K562 (cell line): ENCODE data around the gene CCR9. TPM values are rescaled to one million over a fixed set of nuclear protein-coding genes. Genes with fewer than 3 reads are reported as not detected.

Experiments used
- ATAC-seq: fragments of 200-7000 bp; cut with Tn5 transposase; 3 replicates; pipeline ENCODE4 v1.9.1; 2020; ENCODE audit warnings: moderate library complexity
- BruUV-seq: library from RNA; stranded (reverse); fragments of 400-500 nt; replicated peaks from 2 replicates; lab custom pipeline; 2021; lab: Mats Ljungman, UMichigan
- CTCF ChIA-PET: fragments of 300-600 bp; formaldehyde crosslinking; extraction: SDS; loops from one replicate; lab custom pipeline; 2021; ENCODE audit warnings: low intra/inter-chr PET ratio; lab: Yijun Ruan, JAX
- POLR2A ChIA-PET: fragments of 300-600, 350-650 bp; sonication (Branson Sonifier 250); formaldehyde crosslinking; extraction: SDS; loops from one replicate; lab custom pipeline; 2021; ENCODE audit warnings: antibody characterized with exemption, inconsistent platforms; lab: Yijun Ruan, JAX
- DNase-seq, 4 experiments: peaks; one replicate each; pipeline versions ENCODE4 v3.0.0 to v3.0.0-alpha.2; 2011 to 2018; ENCODE audit warnings: low spot score in 3 of 4, mixed read lengths in 3 of 4; ENCODE audit errors: extremely low read depth in 1 of 4
- FAIRE-seq: peaks from 2 replicates; lab custom pipeline; 2011; peaks lifted over from hg19 to GRCh38; lab: Jason Lieb, UNC
- H2AFZ ChIP-seq: 2 replicates; pipeline ENCODE4 v1.6.0; 2011; ENCODE audit warnings: low read depth, low read length, control low read depth, inconsistent platforms
- H3K27ac ChIP-seq: fragments of 200-600 bp; 3 replicates; pipeline ENCODE4 v1.8.0; 2011; ENCODE audit warnings: low read depth, mild to moderate bottlenecking, control low read depth, inconsistent platforms, low read length, moderate library complexity, mixed read lengths; ENCODE audit errors: extremely low read depth
- H3K27me3 ChIP-seq, 2 experiments: fragments of 300-600 bp in 1 of 2; 2 replicates in 1 of 2; 3 replicates in 1 of 2; pipeline versions ENCODE4 v1.6.0 to v1.8.0; 2011; ENCODE audit warnings: inconsistent platforms in 2 of 2, low read length in 2 of 2, mild to moderate bottlenecking in 1 of 2, mixed read lengths in 1 of 2, moderate library complexity in 1 of 2; ENCODE audit not compliant: control insufficient read depth in 2 of 2, insufficient read depth in 2 of 2
- H3K36me3 ChIP-seq: fragments of 300-600 bp; 3 replicates; pipeline ENCODE4 v1.8.0; 2011; ENCODE audit warnings: mild to moderate bottlenecking, low read length, inconsistent platforms; ENCODE audit not compliant: control insufficient read depth, insufficient read depth
- H3K4me1 ChIP-seq, 2 experiments: fragments of 200-600 bp in 1 of 2; replicated peaks in 1 of 2; 2 replicates in 1 of 2; 3 replicates in 1 of 2; pipeline versions ENCODE4 v1.5.1 to v1.8.0; 2011; ENCODE audit warnings: inconsistent platforms in 2 of 2, low read length in 2 of 2, mild to moderate bottlenecking in 1 of 2, mixed read lengths in 1 of 2, moderate library complexity in 1 of 2; ENCODE audit not compliant: control insufficient read depth in 2 of 2, insufficient read depth in 2 of 2
- H3K4me2 ChIP-seq: 2 replicates; pipeline ENCODE4 v1.6.1; 2011; ENCODE audit warnings: low read length, control low read depth, inconsistent platforms, mixed read lengths; ENCODE audit not compliant: insufficient read depth
- H3K4me3 ChIP-seq: fragments of 200-600 bp; sonication (generic), shearing (Covaris generic); 2 replicates; pipeline ENCODE4 v1.5.1; 2016; ENCODE audit warnings: control low read depth, inconsistent platforms
- H3K79me2 ChIP-seq: fragments of 200-600 bp; 3 replicates; pipeline ENCODE4 v1.8.0; 2011; ENCODE audit warnings: low read length, inconsistent platforms; ENCODE audit not compliant: control insufficient read depth, insufficient read depth
- H3K9ac ChIP-seq, 2 experiments: 2 replicates each; pipeline versions ENCODE4 v1.6.0 to v1.6.1; 2011; ENCODE audit warnings: low read depth in 2 of 2, low read length in 2 of 2, control low read depth in 1 of 2, inconsistent platforms in 1 of 2, mild to moderate bottlenecking in 1 of 2, mixed read lengths in 1 of 2; ENCODE audit not compliant: insufficient read depth in 1 of 2
- H3K9me1 ChIP-seq: one replicate; pipeline ENCODE4 v1.6.0; 2011; ENCODE audit warnings: inconsistent platforms, mild to moderate bottlenecking, low read length, moderate library complexity; ENCODE audit not compliant: control insufficient read depth, insufficient read depth
- H3K9me3 ChIP-seq: replicated peaks from 2 replicates; pipeline ENCODE4 v1.5.1; 2011; ENCODE audit warnings: low read depth, low read length, inconsistent platforms; ENCODE audit not compliant: control insufficient read depth, insufficient read depth
- H4K20me1 ChIP-seq: replicated peaks from 2 replicates; pipeline ENCODE4 v1.6.1; 2011; ENCODE audit warnings: low read length, inconsistent platforms, mixed read lengths; ENCODE audit not compliant: control insufficient read depth, insufficient read depth
- ATF1 ChIP-seq, 2 experiments: fragments of 450-650 bp in 1 of 2; IDR thresholded peaks; 2 replicates each; pipeline ENCODE4 v1.6.1; 2016; ENCODE audit warnings: missing compliant biosample characterization in 1 of 2, missing genetic modification characterization in 1 of 2
- CLOCK ChIP-seq: fragments of 250-450 bp; sonication (Bioruptor Pico); IDR thresholded peaks from 2 replicates; pipeline ENCODE4 v1.4.0; 2020; ENCODE audit warnings: mild to moderate bottlenecking, moderate library complexity, borderline replicate concordance
- FOXK1 ChIP-seq: sonication (generic); formaldehyde crosslinking; IDR thresholded peaks from 2 replicates; pipeline ENCODE4 v1.8.0; 2022; ENCODE audit warnings: missing genetic modification reagents, mild to moderate bottlenecking, borderline replicate concordance
- HNRNPL ChIP-seq: fragments of 200-400 bp; formaldehyde crosslinking; IDR thresholded peaks from 2 replicates; pipeline ENCODE4 v1.6.1; 2017; ENCODE audit warnings: low read depth, mild to moderate bottlenecking, low read length
- HOXB6 ChIP-seq: fragments of 250-450 bp; sonication (Bioruptor Pico); IDR thresholded peaks from 2 replicates; pipeline ENCODE4 v1.5.1; 2022; ENCODE audit warnings: mild to moderate bottlenecking, borderline replicate concordance
- MCM7 ChIP-seq, 2 experiments: fragments of 450-650 bp; IDR thresholded peaks; 2 replicates each; pipeline ENCODE4 v1.6.1; 2016 to 2018
- MXI1 ChIP-seq: IDR thresholded peaks from 2 replicates; pipeline ENCODE4 v1.6.1; 2011; ENCODE audit warnings: low read depth, mild to moderate bottlenecking, improper control_type of control experiment, low read length
- NR4A1 ChIP-seq, 2 experiments: fragments of 250-450 bp in 1 of 2; fragments of 450-650 bp in 1 of 2; sonication (Bioruptor Pico) in 1 of 2; IDR thresholded peaks; 2 replicates each; pipeline versions ENCODE4 v1.4.0 to v1.6.1; 2016 to 2020; ENCODE audit warnings: mild to moderate bottlenecking in 2 of 2, missing compliant biosample characterization in 1 of 2, missing genetic modification characterization in 1 of 2, moderate library complexity in 1 of 2
- PCBP1 ChIP-seq: fragments of 200-400 bp; formaldehyde crosslinking; IDR thresholded peaks from 2 replicates; pipeline ENCODE4 v1.6.1; 2018; ENCODE audit warnings: mild to moderate bottlenecking, low read depth, low read length; ENCODE audit not compliant: poor library complexity, severe bottlenecking
- STAG1 ChIP-seq: sonication (generic); formaldehyde crosslinking; IDR thresholded peaks from 2 replicates; pipeline ENCODE4 v1.5.0; 2020; ENCODE audit warnings: missing genetic modification reagents, borderline replicate concordance
- ZNF766 ChIP-seq: fragments of 200-800 bp; sonication (Bioruptor generic); conservative IDR thresholded peaks from 2 replicates; pipeline ENCODE4 v1.6.1; 2016; ENCODE audit warnings: missing genetic modification characterization, missing compliant biosample characterization
- WGBS: fragments of 100-300 bp; shearing (Covaris generic); methylation state at CpG from one replicate; pipeline ENCODE4 v1.1.6; 2016; ENCODE audit warnings: low coverage, mixed read lengths; ENCODE audit not compliant: insufficient coverage; ENCODE audit errors: missing lambda C conversion rate; 5-methylcytosine and 5-hydroxymethylcytosine counted together
- in situ Hi-C: fragments of 300-500 bp; cut with MboI; formaldehyde crosslinking; loops from 4 replicates; pipeline ENCODE4 v1.15.0; 2018; ENCODE audit warnings: inconsistent platforms, mixed read lengths
- intact Hi-C: fragments of 100-400 bp; cut with micrococcal nuclease; formaldehyde crosslinking; loops from 2 replicates; pipeline ENCODE4 v1.14.2; 2022
- polyA plus RNA-seq, 8 experiments: library from polyadenylated mRNA; depleted of rRNA in 4 of 8; stranded (reverse) in 5 of 8; unstranded in 3 of 8; fragments of >200 nt; fragmentation: Nextera tagmentation in 2 of 8; fragmentation: Illumina TruSeq in 1 of 8; extraction: Ambion mirVana in 2 of 8; extraction: Trizol in 1 of 8; gene quantifications; 2 replicates each; pipeline versions ENCODE4 v1.2.1 to v1.2.3, GENCODE V29; 2011 to 2014; ENCODE audit warnings: inconsistent platforms in 1 of 8, missing spikeins in 1 of 8
- total RNA-seq, 7 experiments: library from RNA; depleted of rRNA in 6 of 7; stranded (reverse); fragments of >200 nt in 6 of 7; fragmentation: Illumina TruSeq in 2 of 7; extraction: Trizol in 2 of 7; gene quantifications; 2 replicates each; pipeline versions ENCODE4 v1.2.1 to v1.2.3, GENCODE V29; 2011 to 2021; ENCODE audit warnings: low replicate concordance in 1 of 7

The CCR9 gene
- total and polyA plus RNA-seq, 9 of the 15 experiments (the other 6 are each of a cell fraction or from before 2014, with no cell fraction given), result not detected

DNA sequence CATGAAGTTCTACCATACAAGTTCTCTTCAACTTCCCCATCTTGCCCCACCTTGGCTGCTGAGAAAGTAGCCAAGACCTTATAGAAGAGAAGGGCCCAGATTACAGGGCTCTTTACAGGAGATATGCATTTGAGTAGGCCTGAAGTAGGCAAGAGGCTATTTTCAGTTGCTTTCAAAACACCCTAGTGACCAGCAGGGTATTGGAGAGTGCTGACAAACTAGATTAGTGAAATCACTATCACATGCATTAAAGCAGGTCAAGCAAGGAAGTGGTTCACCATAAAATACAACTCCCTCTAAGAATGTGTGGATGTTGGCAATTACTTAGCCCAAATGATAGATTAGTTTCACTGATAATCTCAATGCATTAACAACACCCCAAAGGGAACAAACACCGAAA is 41.7 kb upstream of the CCR9 start:
- ATAC-seq, result no peak
- Histone ChIP-seq H3K4me2 (no peak overlapping the region), H3K9me1 (no peaks in the 10 kb centered on the region), H2AFZ (no peak overlapping the region), H3K9ac (no peak overlapping the region), H3K27ac (no peak overlapping the region), H3K27me3 (peaks cover 0 to 8% of the 10 kb centered on the region in 2 experiments; a peak in 2 of 5 replicates), H4K20me1 (no peaks in the 10 kb centered on the region), H3K4me3 (no peak overlapping the region), H3K4me1 (peaks cover 0 to 10% of the 10 kb centered on the region in 2 experiments; a peak in 3 of 5 replicates), H3K9me3 (no peaks in the 10 kb centered on the region; the same call in 1 of the 2 replicates), H3K36me3 (no peaks in the 10 kb centered on the region), H3K79me2 (no peaks in the 10 kb centered on the region)
- 0% methylated on average over 1 of the region's 1 CpG for WGBS
- POLR2A ChIA-PET, result no interaction called here
- in situ Hi-C loops, result no loop called here
- DNase-seq, result no peak
- TF ChIP-seq ZNF766 (CRISPR knock-in tag), result no peak
- TF ChIP-seq MXI1, result no peak
- FAIRE-seq, result no peak
- CTCF ChIA-PET, result no interaction called here
- no TSS peak for BruUV-seq
- intact Hi-C loops, result no loop called here

DNA sequence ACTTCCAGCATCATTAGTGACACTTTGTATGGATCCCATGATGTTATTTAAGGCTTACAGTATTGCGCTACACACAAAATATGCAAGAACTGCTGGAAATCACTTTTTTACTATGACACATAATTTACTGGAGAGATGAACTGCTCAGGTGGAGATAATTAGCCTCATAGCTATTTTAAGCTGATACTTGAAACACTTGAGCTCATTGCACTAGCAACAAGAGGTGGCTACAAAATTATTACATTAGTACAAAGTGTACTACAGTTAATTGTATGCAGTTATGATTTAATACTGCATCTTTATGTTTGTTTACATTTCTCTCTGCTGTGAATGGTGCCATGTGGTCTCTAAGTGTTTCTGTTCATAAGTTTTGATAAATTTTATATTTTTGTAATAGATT is 38.0 kb upstream of the CCR9 start:
- Histone ChIP-seq H4K20me1 (no peaks in the 10 kb centered on the region), H3K27ac (no peak overlapping the region), H3K4me2 (no peak overlapping the region), H3K9me1 (no peaks in the 10 kb centered on the region), H3K4me3 (no peak overlapping the region), H3K79me2 (no peaks in the 10 kb centered on the region), H3K36me3 (no peaks in the 10 kb centered on the region), H2AFZ (no peak overlapping the region), H3K9ac (no peak overlapping the region), H3K27me3 (peaks cover 13 to 16% of the 10 kb centered on the region in 2 experiments), H3K4me1 (no peaks in the 10 kb centered on the region), H3K9me3 (no peaks in the 10 kb centered on the region)
- DNase-seq (no peak), ATAC-seq (no peak), FAIRE-seq (no peak)
- 0% methylated on average over 1 of the region's 1 CpG for WGBS
- ChIA-PET CTCF (no interaction called here), POLR2A (interaction anchor here (1.5 kb wide), 1 partner anchor 10 kb away, joined by 4 read pairs; no protein-coding TSS in a partner anchor)
- no TSS peak for BruUV-seq
- in situ Hi-C loops, result no loop called here
- intact Hi-C loops, result no loop called here
- TF ChIP-seq HOXB6 (CRISPR knock-in tag) (no peak), HNRNPL (no peak), CLOCK (CRISPR knock-in tag) (no peak), NR4A1 (CRISPR knock-in tag; IDR thresholded peaks at IDR 0.05) (no peak), NR4A1 (tag; IDR thresholded peaks at IDR 0.05) (no peak), MCM7 (IDR thresholded peaks at IDR 0.05) (no peak), STAG1 (CRISPR knock-in tag) (no peak), ATF1 (CRISPR knock-in tag; IDR thresholded peaks at IDR 0.05) (no peak), ATF1 (tag; IDR thresholded peaks at IDR 0.05) (no peak), FOXK1 (CRISPR knock-in tag) (no peak), PCBP1 (no peak)
